H1 (cell line): Measurements from ENCODE around the gene HRH2. TPM values are rescaled to one million over a fixed set of nuclear protein-coding genes. Genes with fewer than 3 reads are reported as not detected.

Source experiments
- CTCF ChIA-PET: fragments of 300-600 bp; sonication (Branson Sonifier 250); formaldehyde crosslinking; loops from one replicate; lab custom pipeline; 2021; ENCODE audit not compliant: partially characterized antibody; lab: Charles Lee
- POLR2A ChIA-PET: fragments of 300-600 bp; sonication (Branson Sonifier 250); formaldehyde crosslinking; loops from one replicate; lab custom pipeline; 2021; ENCODE audit warnings: inconsistent platforms; ENCODE audit not compliant: partially characterized antibody; lab: Charles Lee
- DNase-seq, 2 experiments: peaks; one replicate each; pipeline versions ENCODE4 v3.0.0 to v3.0.0-alpha.2; 2010 to 2022; ENCODE audit warnings: low spot score in 2 of 2, low read depth in 1 of 2, mixed read lengths in 1 of 2
- FAIRE-seq: peaks from 2 replicates; lab custom pipeline; 2011; peaks lifted over from hg19 to GRCh38; lab: Jason Lieb, UNC
- H2AFZ ChIP-seq: 2 replicates; pipeline ENCODE4 v1.8.1; 2012; ENCODE audit warnings: low read length, inconsistent platforms
- H2AK5ac ChIP-seq: 2 replicates; pipeline ENCODE4 v1.6.1; 2013; ENCODE audit warnings: low read depth, low read length
- H2BK120ac ChIP-seq: replicated peaks from 2 replicates; pipeline ENCODE3; 2013; ENCODE audit warnings: low read depth, low read length, inconsistent platforms
- H2BK12ac ChIP-seq: 2 replicates; pipeline ENCODE4 v1.6.1; 2013; ENCODE audit warnings: low read depth, low read length
- H2BK15ac ChIP-seq: 2 replicates; pipeline ENCODE4 v1.6.1; 2013; ENCODE audit warnings: low read length
- H2BK20ac ChIP-seq: 2 replicates; pipeline ENCODE4 v1.6.1; 2013; ENCODE audit warnings: low read length
- H2BK5ac ChIP-seq: 2 replicates; pipeline ENCODE4 v1.6.1; 2013; ENCODE audit warnings: low read depth, low read length
- H3K14ac ChIP-seq: 2 replicates; pipeline ENCODE4 v1.6.1; 2013; ENCODE audit warnings: inconsistent platforms; ENCODE audit not compliant: insufficient read length
- H3K18ac ChIP-seq: 2 replicates; pipeline ENCODE4 v1.6.1; 2013; ENCODE audit warnings: low read length; ENCODE audit errors: extremely low read depth
- H3K23ac ChIP-seq: 2 replicates; pipeline ENCODE4 v1.6.1; 2013; ENCODE audit warnings: inconsistent platforms; ENCODE audit not compliant: insufficient read length
- H3K23me2 ChIP-seq: 2 replicates; pipeline ENCODE4 v1.6.1; 2013; ENCODE audit warnings: low read depth, low read length
- H3K27ac ChIP-seq: 2 replicates; pipeline ENCODE4 v1.6.1; 2011; ENCODE audit warnings: low read depth, low read length, inconsistent platforms
- H3K27me3 ChIP-seq, 4 experiments: replicated peaks in 1 of 4; 1 replicate in 1 of 4; 2 replicates in 3 of 4; pipeline versions ENCODE4 v1.6.1 to v1.8.1; 2011 to 2013; ENCODE audit warnings: low read length in 3 of 4, mild to moderate bottlenecking in 3 of 4, inconsistent platforms in 2 of 4, mixed read lengths in 2 of 4, moderate library complexity in 1 of 4; ENCODE audit not compliant: control insufficient read depth in 3 of 4, insufficient read depth in 3 of 4; ENCODE audit errors: extremely low read depth in 1 of 4
- H3K36me3 ChIP-seq, 4 experiments: 2 replicates each; pipeline versions ENCODE4 v1.6.1 to v1.8.1; 2011 to 2013; ENCODE audit warnings: mild to moderate bottlenecking in 4 of 4, low read length in 3 of 4, moderate library complexity in 2 of 4, control low read depth in 1 of 4, inconsistent platforms in 1 of 4; ENCODE audit not compliant: insufficient read depth in 4 of 4, control insufficient read depth in 2 of 4
- H3K4ac ChIP-seq: replicated peaks from 2 replicates; pipeline ENCODE3; 2013; ENCODE audit warnings: low read length, low read depth, mixed read lengths, inconsistent platforms; ENCODE audit not compliant: insufficient read length
- H3K4me1 ChIP-seq, 4 experiments: replicated peaks in 1 of 4; 1 replicate in 1 of 4; 2 replicates in 3 of 4; pipeline versions ENCODE4 v1.6.1 to v1.8.1; 2011 to 2013; ENCODE audit warnings: low read length in 3 of 4, inconsistent platforms in 2 of 4, mixed read lengths in 1 of 4; ENCODE audit not compliant: insufficient read depth in 4 of 4, control insufficient read depth in 3 of 4
- H3K4me2 ChIP-seq, 2 experiments: 2 replicates each; pipeline versions ENCODE4 v1.6.1 to v1.8.1; 2011 to 2013; ENCODE audit warnings: low read depth in 2 of 2, low read length in 2 of 2, control low read depth in 1 of 2, inconsistent platforms in 1 of 2, mild to moderate bottlenecking in 1 of 2; ENCODE audit not compliant: insufficient read depth in 1 of 2
- H3K4me3 ChIP-seq, 4 experiments: fragments of 200-600, 300-600 bp in 1 of 4; sonication (generic), shearing (Covaris generic), sonication (Bioruptor Twin) in 1 of 4; 2 replicates each; pipeline versions ENCODE4 v1.5.1 to v1.8.1; 2011 to 2016; ENCODE audit warnings: low read length in 4 of 4, low read depth in 3 of 4, control low read depth in 2 of 4, inconsistent platforms in 2 of 4, mild to moderate bottlenecking in 2 of 4, mixed read lengths in 1 of 4, moderate library complexity in 1 of 4; ENCODE audit not compliant: insufficient read depth in 2 of 4; ENCODE audit errors: extremely low read depth in 1 of 4
- H3K56ac ChIP-seq: replicated peaks from 2 replicates; pipeline ENCODE3; 2013; ENCODE audit warnings: low read depth, mild to moderate bottlenecking, mixed read lengths, low read length, inconsistent platforms; ENCODE audit not compliant: insufficient read length
- H3K79me1 ChIP-seq: 2 replicates; pipeline ENCODE4 v1.6.1; 2013; ENCODE audit warnings: low read depth, low read length, control low read depth
- H3K79me2 ChIP-seq, 2 experiments: 2 replicates each; pipeline versions ENCODE4 v1.6.1 to v1.8.1; 2012 to 2013; ENCODE audit warnings: low read length in 2 of 2, mild to moderate bottlenecking in 2 of 2, inconsistent platforms in 1 of 2; ENCODE audit not compliant: insufficient read depth in 2 of 2, control insufficient read depth in 1 of 2
- H3K9ac ChIP-seq, 4 experiments: replicated peaks in 1 of 4; 1 replicate in 1 of 4; 2 replicates in 3 of 4; pipeline versions ENCODE4 v1.6.1 to v1.8.1; 2011 to 2013; ENCODE audit warnings: low read depth in 3 of 4, low read length in 3 of 4, control low read depth in 2 of 4, mild to moderate bottlenecking in 2 of 4, moderate library complexity in 2 of 4, inconsistent platforms in 1 of 4; ENCODE audit errors: extremely low read depth in 1 of 4
- H3K9me3 ChIP-seq, 2 experiments: 2 replicates each; pipeline versions ENCODE4 v1.6.1 to v1.8.1; 2012 to 2013; ENCODE audit warnings: mild to moderate bottlenecking in 2 of 2, moderate library complexity in 2 of 2, control low read depth in 1 of 2, inconsistent platforms in 1 of 2, low read depth in 1 of 2, low read length in 1 of 2, mixed read lengths in 1 of 2; ENCODE audit not compliant: insufficient read depth in 2 of 2
- H4K20me1 ChIP-seq, 2 experiments: replicated peaks in 1 of 2; 2 replicates each; pipeline versions ENCODE3 to v1.8.1; 2011 to 2013; ENCODE audit warnings: inconsistent platforms in 2 of 2, low read length in 2 of 2, mild to moderate bottlenecking in 1 of 2; ENCODE audit not compliant: insufficient read depth in 2 of 2, control insufficient read depth in 1 of 2
- H4K5ac ChIP-seq: 2 replicates; pipeline ENCODE4 v1.6.1; 2013; ENCODE audit warnings: low read length, low read depth, mixed read lengths, inconsistent platforms; ENCODE audit not compliant: insufficient read length
- H4K8ac ChIP-seq: 2 replicates; pipeline ENCODE4 v1.8.0; 2013; ENCODE audit warnings: mild to moderate bottlenecking, moderate library complexity, low read length, inconsistent platforms; ENCODE audit not compliant: insufficient read depth; ENCODE audit errors: extremely low read depth
- H4K91ac ChIP-seq: replicated peaks from 2 replicates; pipeline ENCODE3; 2013; ENCODE audit warnings: low read length, mixed read lengths, inconsistent platforms; ENCODE audit not compliant: insufficient read length
- TAF7 ChIP-seq: optimal IDR thresholded peaks from 2 replicates; pipeline ENCODE3; 2011; ENCODE audit warnings: low read depth, mild to moderate bottlenecking, inconsistent platforms, low read length, moderate library complexity, borderline replicate concordance
- WGBS, 2 experiments: shearing (Covaris generic) in 1 of 2; methylation state at CpG; one replicate each; pipeline versions ENCODE4 v1.1.6 to v1.1.7; 2013 to 2015; ENCODE audit warnings: low lambda C conversion rate in 2 of 2, mixed read lengths in 2 of 2, inconsistent platforms in 1 of 2, low coverage in 1 of 2, missing lambda C conversion rate in 1 of 2; ENCODE audit not compliant: insufficient replicate concordance in 2 of 2, insufficient coverage in 1 of 2, insufficient read length in 1 of 2; ENCODE audit errors: extremely low coverage in 1 of 2, missing lambda C conversion rate in 1 of 2; 5-methylcytosine and 5-hydroxymethylcytosine counted together
- polyA plus RNA-seq, 7 experiments: library from polyadenylated mRNA; depleted of rRNA in 3 of 7; stranded (reverse) in 5 of 7; unstranded in 2 of 7; fragments of >200 nt in 5 of 7; fragments of 200-250 nt in 2 of 7; gene quantifications; 1 replicate in 5 of 7; 2 replicates in 1 of 7; 4 replicates in 1 of 7; pipeline versions ENCODE4 v1.2.1 to v1.2.3, GENCODE V29; 2011 to 2013; ENCODE audit warnings: missing spikeins in 2 of 7, mixed read lengths in 2 of 7
- total RNA-seq: library from RNA; stranded (reverse); fragmentation: NEBNext Ultra II Directional; extraction: Animal tissue kit (Norgen Biotek cat#: 25700); gene quantifications from 2 replicates; pipeline ENCODE4 v1.2.1, GENCODE V29; 2021

HRH2 gene
- total and polyA plus RNA-seq, 2 of the 8 experiments (the other 6 are each of a cell fraction or from before 2014, with no cell fraction given), result 7.8 to 8.1 TPM

GRCh38 chr5:175672976-175673648, 15.2 kb downstream of the HRH2 start:
- Histone ChIP-seq H3K23ac (no peak overlapping the region), H3K9me3 (no peaks in the 10 kb centered on the region), H3K9ac (no peak overlapping the region), H2BK20ac (no peak overlapping the region), H3K27me3 (no peaks in the 10 kb centered on the region), H3K56ac (no peak overlapping the region), H4K5ac (no peak overlapping the region), H2BK15ac (no peak overlapping the region), H2AK5ac (no peak overlapping the region), H3K14ac (no peak overlapping the region), H3K4me1 (no peaks in the 10 kb centered on the region; a peak in 1 of 7 replicates), H4K8ac (no peak overlapping the region; the same call in 1 of the 2 replicates), H2BK12ac (0 out of 2 replicates have a peak overlapping the region, but pooled peaks have one; percentile 39), H2BK5ac (no peak overlapping the region; the same call in 1 of the 2 replicates), H4K91ac (no peak overlapping the region), H2BK120ac (no peak overlapping the region), H3K18ac (no peak overlapping the region), H3K36me3 (no peaks in the 10 kb centered on the region), H3K4ac (no peak overlapping the region), H3K4me3 (no peak overlapping the region), H3K79me2 (no peaks in the 10 kb centered on the region), H3K4me2 (no peak overlapping the region), H3K79me1 (no peaks in the 10 kb centered on the region; the same call in 1 of the 2 replicates), H3K27ac (no peak overlapping the region), H3K23me2 (no peaks in the 10 kb centered on the region), H4K20me1 (peaks cover 0 to 2% of the 10 kb centered on the region in 2 experiments), H2AFZ (no peak overlapping the region)
- 89% methylated on average over 12 of the region's 12 CpGs; no CpG with 5 or more reads in 1 of the 2 experiments for WGBS, 2 experiments
- DNase-seq (no peak), FAIRE-seq (no peak)
- POLR2A ChIA-PET, result interaction anchor here (1.2 kb wide), 1 partner anchor 35 kb away, joined by 3 read pairs; no protein-coding TSS in a partner anchor
- CTCF ChIA-PET, result interaction anchor here (0.5 to 3.4 kb wide), 4 partner anchors 24 to 913 kb away, joined by 3 to 7 read pairs (median 4); no protein-coding TSS in a partner anchor
- TF ChIP-seq TAF7, result no peak
